ENCODE results near the gene EEPD1.

- TF ChIP-seq, protein P1, sequence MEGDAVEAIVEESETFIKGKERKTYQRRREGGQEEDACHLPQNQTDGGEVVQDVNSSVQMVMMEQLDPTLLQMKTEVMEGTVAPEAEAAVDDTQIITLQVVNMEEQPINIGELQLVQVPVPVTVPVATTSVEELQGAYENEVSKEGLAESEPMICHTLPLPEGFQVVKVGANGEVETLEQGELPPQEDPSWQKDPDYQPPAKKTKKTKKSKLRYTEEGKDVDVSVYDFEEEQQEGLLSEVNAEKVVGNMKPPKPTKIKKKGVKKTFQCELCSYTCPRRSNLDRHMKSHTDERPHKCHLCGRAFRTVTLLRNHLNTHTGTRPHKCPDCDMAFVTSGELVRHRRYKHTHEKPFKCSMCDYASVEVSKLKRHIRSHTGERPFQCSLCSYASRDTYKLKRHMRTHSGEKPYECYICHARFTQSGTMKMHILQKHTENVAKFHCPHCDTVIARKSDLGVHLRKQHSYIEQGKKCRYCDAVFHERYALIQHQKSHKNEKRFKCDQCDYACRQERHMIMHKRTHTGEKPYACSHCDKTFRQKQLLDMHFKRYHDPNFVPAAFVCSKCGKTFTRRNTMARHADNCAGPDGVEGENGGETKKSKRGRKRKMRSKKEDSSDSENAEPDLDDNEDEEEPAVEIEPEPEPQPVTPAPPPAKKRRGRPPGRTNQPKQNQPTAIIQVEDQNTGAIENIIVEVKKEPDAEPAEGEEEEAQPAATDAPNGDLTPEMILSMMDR (IDR thresholded peaks at IDR 0.05) = no peak
- no peak for TF ChIP-seq POLR2A (IDR thresholded peaks at IDR 0.05)
Observed at GRCh38 chr7:36285276-36285675, 132.2 kb downstream of the EEPD1 start.
